Body of pancreas (tissue), 4 donors: ENCODE results near the gene TLDC2.

Experiments used
- POLR2A ChIP-seq, 3 donors: fragments of 450-650 bp; IDR thresholded peaks; one replicate each; pipeline ENCODE4 v1.6.1; 2016; ENCODE audit warnings: antibody characterized with exemption in 3 of 3, mild to moderate bottlenecking in 2 of 3
- TF ChIP-seq, protein P1 (sequence below), 7 experiments: fragments of 450-650 bp in 4 of 7; fragments of 200-600 bp in 3 of 7; sonication (generic) in 3 of 7; IDR thresholded peaks; one replicate each; pipeline ENCODE4 v1.5.1; 2016 to 2019; ENCODE audit warnings: antibody characterized with exemption in 7 of 7

GRCh38 chr20:36859700-36860330, 16.1 kb upstream of the TLDC2 start:
- TF ChIP-seq, protein P1, sequence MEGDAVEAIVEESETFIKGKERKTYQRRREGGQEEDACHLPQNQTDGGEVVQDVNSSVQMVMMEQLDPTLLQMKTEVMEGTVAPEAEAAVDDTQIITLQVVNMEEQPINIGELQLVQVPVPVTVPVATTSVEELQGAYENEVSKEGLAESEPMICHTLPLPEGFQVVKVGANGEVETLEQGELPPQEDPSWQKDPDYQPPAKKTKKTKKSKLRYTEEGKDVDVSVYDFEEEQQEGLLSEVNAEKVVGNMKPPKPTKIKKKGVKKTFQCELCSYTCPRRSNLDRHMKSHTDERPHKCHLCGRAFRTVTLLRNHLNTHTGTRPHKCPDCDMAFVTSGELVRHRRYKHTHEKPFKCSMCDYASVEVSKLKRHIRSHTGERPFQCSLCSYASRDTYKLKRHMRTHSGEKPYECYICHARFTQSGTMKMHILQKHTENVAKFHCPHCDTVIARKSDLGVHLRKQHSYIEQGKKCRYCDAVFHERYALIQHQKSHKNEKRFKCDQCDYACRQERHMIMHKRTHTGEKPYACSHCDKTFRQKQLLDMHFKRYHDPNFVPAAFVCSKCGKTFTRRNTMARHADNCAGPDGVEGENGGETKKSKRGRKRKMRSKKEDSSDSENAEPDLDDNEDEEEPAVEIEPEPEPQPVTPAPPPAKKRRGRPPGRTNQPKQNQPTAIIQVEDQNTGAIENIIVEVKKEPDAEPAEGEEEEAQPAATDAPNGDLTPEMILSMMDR (IDR thresholded peaks at IDR 0.05) = no peak
- TF ChIP-seq POLR2A (IDR thresholded peaks at IDR 0.05) = no peak
